GM10266 (cell line): ENCODE data around the gene KRTDAP.

Experiments used
- DNase-seq: peaks from one replicate; pipeline ENCODE4 v3.0.0; 2012; ENCODE audit errors: extremely low spot score
- CTCF ChIP-seq: IDR thresholded peaks from 2 replicates; pipeline ENCODE4 v1.5.1; 2012; ENCODE audit warnings: mild to moderate bottlenecking, low read depth; ENCODE audit not compliant: control insufficient read depth, insufficient read depth; ENCODE audit errors: missing control alignments

The KRTDAP gene

GRCh38 chr19:35458731-35459391, 31.4 kb downstream of the KRTDAP start:
- no peak for TF ChIP-seq CTCF
- no peak for DNase-seq

- TF ChIP-seq CTCF = no peak
- no peak for DNase-seq
These were observed 32.1 kb downstream of the KRTDAP start for GRCh38 chr19:35458192-35458591.

GRCh38 chr19:35457173-35457572, 33.1 kb downstream of the KRTDAP start:
- DNase-seq = peak; percentile 44
- TF ChIP-seq CTCF = no peak

GRCh38 chr19:35455616-35456201, 34.6 kb downstream of the KRTDAP start:
- TF ChIP-seq CTCF = no peak
- DNase-seq = no peak

- no peak for DNase-seq
- TF ChIP-seq CTCF = no peak
These were observed 35.6 kb downstream of the KRTDAP start for GRCh38 chr19:35454663-35455062.

- TF ChIP-seq CTCF = no peak
- peak; percentile 74 for DNase-seq
These were observed 38.7 kb downstream of the KRTDAP start for GRCh38 chr19:35451338-35452096.

- DNase-seq = no peak
- no peak for TF ChIP-seq CTCF
These were observed 40.8 kb downstream of the KRTDAP start for GRCh38 chr19:35449359-35450043.
